WTC11 (cell line): ENCODE results near the gene SLC46A2. TPM values are rescaled to one million over a fixed set of nuclear protein-coding genes. Genes with fewer than 3 reads are reported as not detected.

ENCODE experiments used
- ATAC-seq: fragments of 200-7000 bp; cut with Tn5 transposase; 2 replicates; pipeline ENCODE4 v1.10.0; 2021; ENCODE audit warnings: mild to moderate bottlenecking, moderate library complexity
- CTCF ChIA-PET: fragments of 300-600 bp; sonication (Branson Sonifier 250); formaldehyde crosslinking; loops from one replicate; lab custom pipeline; 2021; ENCODE audit warnings: antibody characterized with exemption; lab: Charles Lee
- POLR2A ChIA-PET: fragments of 350-600 bp; sonication (Branson Sonifier 250); formaldehyde crosslinking; loops from one replicate; lab custom pipeline; 2021; ENCODE audit warnings: antibody characterized with exemption; lab: Charles Lee
- DNase-seq: peaks from one replicate; pipeline ENCODE4 v3.0.0; 2021; ENCODE audit warnings: low spot score
- H3K27ac Mint-ChIP-seq: 2 replicates; pipeline ENCODE4 v1.8.0; 2021; ENCODE audit warnings: mixed read lengths
- H3K27me3 Mint-ChIP-seq: 2 replicates; pipeline ENCODE4 v1.8.0; 2021; ENCODE audit warnings: low read depth, mild to moderate bottlenecking, moderate library complexity, mixed read lengths
- H3K36me3 Mint-ChIP-seq: 2 replicates; pipeline ENCODE4 v1.8.0; 2021; ENCODE audit warnings: mixed read lengths
- H3K4me1 Mint-ChIP-seq: 2 replicates; pipeline ENCODE4 v1.8.0; 2022; ENCODE audit warnings: mixed read lengths
- H3K4me3 Mint-ChIP-seq: 2 replicates; pipeline ENCODE4 v1.8.0; 2021; ENCODE audit warnings: mild to moderate bottlenecking, moderate library complexity, mixed read lengths
- H3K9me3 Mint-ChIP-seq: 2 replicates; pipeline ENCODE4 v1.8.0; 2021; ENCODE audit warnings: mixed read lengths
- ARID4B ChIP-seq: sonication (generic); formaldehyde crosslinking; IDR thresholded peaks from 2 replicates; pipeline ENCODE4 v1.8.0; 2023; ENCODE audit warnings: missing genetic modification reagents, mild to moderate bottlenecking, borderline replicate concordance
- E2F1 ChIP-seq: sonication (generic); formaldehyde crosslinking; IDR thresholded peaks from 2 replicates; pipeline ENCODE4 v1.8.0; 2022; ENCODE audit warnings: mild to moderate bottlenecking, missing genetic modification reagents
- IRF2 ChIP-seq: sonication (generic); formaldehyde crosslinking; IDR thresholded peaks from 2 replicates; pipeline ENCODE4 v1.8.0; 2022; ENCODE audit warnings: low read depth, missing genetic modification reagents, borderline replicate concordance
- NR1H2 ChIP-seq: sonication (generic); formaldehyde crosslinking; IDR thresholded peaks from 2 replicates; pipeline ENCODE4 v1.9.0; 2021; ENCODE audit warnings: mild to moderate bottlenecking, moderate library complexity, missing genetic modification reagents
- OVOL2 ChIP-seq: fragments of 250-450 bp; sonication (Bioruptor Pico); IDR thresholded peaks from 2 replicates; pipeline ENCODE4 v1.9.0; 2021; ENCODE audit warnings: mild to moderate bottlenecking, borderline replicate concordance
- TEAD4 ChIP-seq: sonication (generic); formaldehyde crosslinking; IDR thresholded peaks from 2 replicates; pipeline ENCODE4 v1.8.0; 2022; ENCODE audit warnings: mild to moderate bottlenecking, missing genetic modification reagents
- ZMAT4 ChIP-seq: fragments of 250-450 bp; sonication (Bioruptor Pico); IDR thresholded peaks from 2 replicates; pipeline ENCODE4 v1.9.0; 2021; ENCODE audit warnings: mild to moderate bottlenecking
- ZNF219 ChIP-seq: sonication (generic); formaldehyde crosslinking; IDR thresholded peaks from 2 replicates; pipeline ENCODE4 v1.8.0; 2023; ENCODE audit warnings: missing genetic modification reagents, mild to moderate bottlenecking, borderline replicate concordance
- ZNF317 ChIP-seq: sonication (generic); formaldehyde crosslinking; IDR thresholded peaks from 2 replicates; pipeline ENCODE4 v1.8.1; 2023; ENCODE audit warnings: low read depth, mild to moderate bottlenecking, moderate library complexity, missing genetic modification reagents, borderline replicate concordance
- ZNF416 ChIP-seq: fragments of 250-450 bp; sonication (Bioruptor Pico); IDR thresholded peaks from 2 replicates; pipeline ENCODE4 v1.9.0; 2021; ENCODE audit warnings: mild to moderate bottlenecking, inconsistent platforms
- ZNF671 ChIP-seq: fragments of 250-450 bp; sonication (Bioruptor Pico); IDR thresholded peaks from 2 replicates; pipeline ENCODE4 v1.8.0; 2021; ENCODE audit warnings: mild to moderate bottlenecking
- total RNA-seq: library from RNA; stranded (reverse); gene quantifications from 3 replicates; pipeline ENCODE4 v1.2.3, GENCODE V29; 2021
- TF ChIP-seq, protein P1 (sequence below): sonication (generic); formaldehyde crosslinking; IDR thresholded peaks from 2 replicates; pipeline ENCODE4 v1.8.0; 2022; ENCODE audit warnings: missing genetic modification reagents
- TF ChIP-seq, protein P2 (sequence below): fragments of 250-450 bp; sonication (Bioruptor Pico); IDR thresholded peaks from 2 replicates; pipeline ENCODE4 v2.1.2; 2022; ENCODE audit warnings: mild to moderate bottlenecking, moderate library complexity
- TF ChIP-seq, protein P3 (sequence below): fragments of 250-450 bp; sonication (Bioruptor Pico); IDR thresholded peaks from 2 replicates; pipeline ENCODE4 v1.8.0; 2021; ENCODE audit warnings: mild to moderate bottlenecking

SLC46A2 gene
- total RNA-seq, 1 experiment from 2014 or later, result not detected

- TF ChIP-seq E2F1 (CRISPR knock-in tag), result no peak
- TF ChIP-seq ZNF317 (CRISPR knock-in tag), result no peak
- TF ChIP-seq NR1H2 (CRISPR knock-in tag), result no peak
- no peak for TF ChIP-seq ARID4B (CRISPR knock-in tag)
- TF ChIP-seq, protein P1, sequence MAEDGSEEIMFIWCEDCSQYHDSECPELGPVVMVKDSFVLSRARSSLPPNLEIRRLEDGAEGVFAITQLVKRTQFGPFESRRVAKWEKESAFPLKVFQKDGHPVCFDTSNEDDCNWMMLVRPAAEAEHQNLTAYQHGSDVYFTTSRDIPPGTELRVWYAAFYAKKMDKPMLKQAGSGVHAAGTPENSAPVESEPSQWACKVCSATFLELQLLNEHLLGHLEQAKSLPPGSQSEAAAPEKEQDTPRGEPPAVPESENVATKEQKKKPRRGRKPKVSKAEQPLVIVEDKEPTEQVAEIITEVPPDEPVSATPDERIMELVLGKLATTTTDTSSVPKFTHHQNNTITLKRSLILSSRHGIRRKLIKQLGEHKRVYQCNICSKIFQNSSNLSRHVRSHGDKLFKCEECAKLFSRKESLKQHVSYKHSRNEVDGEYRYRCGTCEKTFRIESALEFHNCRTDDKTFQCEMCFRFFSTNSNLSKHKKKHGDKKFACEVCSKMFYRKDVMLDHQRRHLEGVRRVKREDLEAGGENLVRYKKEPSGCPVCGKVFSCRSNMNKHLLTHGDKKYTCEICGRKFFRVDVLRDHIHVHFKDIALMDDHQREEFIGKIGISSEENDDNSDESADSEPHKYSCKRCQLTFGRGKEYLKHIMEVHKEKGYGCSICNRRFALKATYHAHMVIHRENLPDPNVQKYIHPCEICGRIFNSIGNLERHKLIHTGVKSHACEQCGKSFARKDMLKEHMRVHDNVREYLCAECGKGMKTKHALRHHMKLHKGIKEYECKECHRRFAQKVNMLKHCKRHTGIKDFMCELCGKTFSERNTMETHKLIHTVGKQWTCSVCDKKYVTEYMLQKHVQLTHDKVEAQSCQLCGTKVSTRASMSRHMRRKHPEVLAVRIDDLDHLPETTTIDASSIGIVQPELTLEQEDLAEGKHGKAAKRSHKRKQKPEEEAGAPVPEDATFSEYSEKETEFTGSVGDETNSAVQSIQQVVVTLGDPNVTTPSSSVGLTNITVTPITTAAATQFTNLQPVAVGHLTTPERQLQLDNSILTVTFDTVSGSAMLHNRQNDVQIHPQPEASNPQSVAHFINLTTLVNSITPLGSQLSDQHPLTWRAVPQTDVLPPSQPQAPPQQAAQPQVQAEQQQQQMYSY (CRISPR knock-in tag), result no peak
Measured at GRCh38 chr9:112894699-112895098, 4.0 kb upstream of the SLC46A2 start (continued).

- no peak overlapping the region for H3K4me3 Mint-ChIP-seq
- H3K36me3 Mint-ChIP-seq, result no peaks in the 10 kb centered on the region
- no peak for ATAC-seq
- no peak overlapping the region for H3K27ac Mint-ChIP-seq
- ChIA-PET CTCF (interaction anchor here (2.4 kb wide), 1 partner anchor 9 kb away, joined by 16 read pairs; no protein-coding TSS in a partner anchor), POLR2A (no interaction called here)
- DNase-seq, result no peak
- peaks cover 6% of the 10 kb centered on the region for H3K4me1 Mint-ChIP-seq
- peaks cover 40% of the 10 kb centered on the region for H3K27me3 Mint-ChIP-seq
- peaks cover 3% of the 10 kb centered on the region; the same call in 1 of the 2 replicates for H3K9me3 Mint-ChIP-seq
- TF ChIP-seq TEAD4 (CRISPR knock-in tag) (no peak), ZNF416 (no peak), ARID4B (CRISPR knock-in tag) (no peak), OVOL2 (no peak), ZNF671 (CRISPR knock-in tag) (no peak), ZMAT4 (no peak), E2F1 (CRISPR knock-in tag) (no peak), IRF2 (no peak), ZNF219 (CRISPR knock-in tag) (no peak)
- TF ChIP-seq, protein P2, sequence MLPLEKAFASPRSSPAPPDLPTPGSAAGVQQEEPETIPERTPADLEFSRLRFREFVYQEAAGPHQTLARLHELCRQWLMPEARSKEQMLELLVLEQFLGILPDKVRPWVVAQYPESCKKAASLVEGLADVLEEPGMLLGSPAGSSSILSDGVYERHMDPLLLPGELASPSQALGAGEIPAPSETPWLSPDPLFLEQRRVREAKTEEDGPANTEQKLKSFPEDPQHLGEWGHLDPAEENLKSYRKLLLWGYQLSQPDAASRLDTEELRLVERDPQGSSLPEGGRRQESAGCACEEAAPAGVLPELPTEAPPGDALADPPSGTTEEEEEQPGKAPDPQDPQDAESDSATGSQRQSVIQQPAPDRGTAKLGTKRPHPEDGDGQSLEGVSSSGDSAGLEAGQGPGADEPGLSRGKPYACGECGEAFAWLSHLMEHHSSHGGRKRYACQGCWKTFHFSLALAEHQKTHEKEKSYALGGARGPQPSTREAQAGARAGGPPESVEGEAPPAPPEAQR (CRISPR knock-in tag), result no peak
- TF ChIP-seq, protein P3, sequence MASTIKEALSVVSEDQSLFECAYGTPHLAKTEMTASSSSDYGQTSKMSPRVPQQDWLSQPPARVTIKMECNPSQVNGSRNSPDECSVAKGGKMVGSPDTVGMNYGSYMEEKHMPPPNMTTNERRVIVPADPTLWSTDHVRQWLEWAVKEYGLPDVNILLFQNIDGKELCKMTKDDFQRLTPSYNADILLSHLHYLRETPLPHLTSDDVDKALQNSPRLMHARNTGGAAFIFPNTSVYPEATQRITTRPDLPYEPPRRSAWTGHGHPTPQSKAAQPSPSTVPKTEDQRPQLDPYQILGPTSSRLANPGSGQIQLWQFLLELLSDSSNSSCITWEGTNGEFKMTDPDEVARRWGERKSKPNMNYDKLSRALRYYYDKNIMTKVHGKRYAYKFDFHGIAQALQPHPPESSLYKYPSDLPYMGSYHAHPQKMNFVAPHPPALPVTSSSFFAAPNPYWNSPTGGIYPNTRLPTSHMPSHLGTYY (CRISPR knock-in tag), result no peak
Measured at GRCh38 chr9:112894041-112894440, 3.4 kb upstream of the SLC46A2 start.
